ENCODE data around the gene THADA.

The THADA gene

GRCh38 chr2:43233218-43234212 lies 362.3 kb downstream of the THADA start:
- ChIA-PET POLR2A (no interaction called here), CTCF (interaction anchor here (1.1 to 2.8 kb wide), 2 partner anchors 12 to 286 kb away, joined by 3 to 7 read pairs; no protein-coding TSS in a partner anchor)
- DNase-seq (ENCODE audit: extremely low spot score), result no peak
- TF ChIP-seq CTCF (IDR thresholded peaks at IDR 0.05; ENCODE audit: control extremely low read depth, extremely low read depth, low read depth, missing control alignments), result no peak

- POLR2A ChIA-PET, result no interaction called here
- peak; percentile 2 for TF ChIP-seq CTCF (IDR thresholded peaks at IDR 0.05; ENCODE audit: control extremely low read depth, extremely low read depth, low read depth, missing control alignments)
- CTCF ChIA-PET, result interaction anchor here (1.0 to 8.5 kb wide), 6 partner anchors 63 to 284 kb away, joined by 3 to 169 read pairs (median 8); no protein-coding TSS in a partner anchor
- DNase-seq (ENCODE audit: extremely low spot score), result no peak
Measured at GRCh38 chr2:43230951-43231827, 364.6 kb downstream of the THADA start.

GRCh38 chr2:43230351-43230885 lies 365.4 kb downstream of the THADA start:
- CTCF ChIA-PET, result interaction anchor here (0.6 to 8.5 kb wide), 27 partner anchors 10 to 366 kb away, joined by 3 to 169 read pairs (median 8); no protein-coding TSS in a partner anchor
- no peak for TF ChIP-seq CTCF (IDR thresholded peaks at IDR 0.05; ENCODE audit: control extremely low read depth, extremely low read depth, low read depth, missing control alignments)
- DNase-seq (ENCODE audit: extremely low spot score), result no peak
- POLR2A ChIA-PET, result no interaction called here

GRCh38 chr2:43228756-43229659 lies 366.8 kb downstream of the THADA start:
- DNase-seq (ENCODE audit: extremely low spot score), result no peak
- CTCF ChIA-PET, result interaction anchor here (0.7 to 8.5 kb wide), 94 partner anchors 8 to 555 kb away, joined by 3 to 169 read pairs (median 4); no protein-coding TSS in a partner anchor
- no peak for TF ChIP-seq CTCF (IDR thresholded peaks at IDR 0.05; ENCODE audit: control extremely low read depth, extremely low read depth, low read depth, missing control alignments)
- POLR2A ChIA-PET, result no interaction called here

GRCh38 chr2:43228321-43228751 lies 367.5 kb downstream of the THADA start:
- ChIA-PET CTCF (interaction anchor here (0.8 to 8.5 kb wide), 60 partner anchors 8 to 418 kb away, joined by 3 to 169 read pairs (median 5); no protein-coding TSS in a partner anchor), POLR2A (interaction anchor here (1.9 kb wide), 1 partner anchor 54 kb away, joined by 13 read pairs; no protein-coding TSS in a partner anchor)
- no peak for TF ChIP-seq CTCF (IDR thresholded peaks at IDR 0.05; ENCODE audit: control extremely low read depth, extremely low read depth, low read depth, missing control alignments)
- DNase-seq (ENCODE audit: extremely low spot score), result no peak
